T-helper 1 cell treated with Interleukin-12 subunit alpha and Interleukin-12 subunit beta and Interleukin-4 antibody, amounts not matched to agents 30 μg/mL and 1 μg/mL, for 36 hours (primary cell): ENCODE data around the gene PKNOX2.

ENCODE experiments used
- H3K27ac Mint-ChIP-seq: one replicate; pipeline ENCODE4 v1.8.0; 2021; ENCODE audit warnings: mild to moderate bottlenecking, mixed read lengths
- H3K27me3 Mint-ChIP-seq: one replicate; pipeline ENCODE4 v1.8.0; 2021; ENCODE audit warnings: low read depth, mixed read lengths
- H3K36me3 Mint-ChIP-seq: one replicate; pipeline ENCODE4 v1.8.0; 2021; ENCODE audit warnings: low read depth, mixed read lengths
- H3K4me1 Mint-ChIP-seq: one replicate; pipeline ENCODE4 v1.8.0; 2021; ENCODE audit warnings: low read depth, mixed read lengths
- H3K4me3 Mint-ChIP-seq: one replicate; pipeline ENCODE4 v1.8.0; 2021; ENCODE audit warnings: mild to moderate bottlenecking, moderate library complexity, mixed read lengths
- H3K9me3 Mint-ChIP-seq: one replicate; pipeline ENCODE4 v1.8.0; 2021; ENCODE audit warnings: mixed read lengths

PKNOX2 gene

GRCh38 chr11:125388611-125389010, 224.1 kb downstream of the PKNOX2 start:
- H3K4me3 Mint-ChIP-seq: no peak overlapping the region
- no peak overlapping the region for H3K27ac Mint-ChIP-seq
- H3K9me3 Mint-ChIP-seq: no peaks in the 10 kb centered on the region
- H3K27me3 Mint-ChIP-seq: peaks cover 8% of the 10 kb centered on the region
- no peaks in the 10 kb centered on the region for H3K4me1 Mint-ChIP-seq
- H3K36me3 Mint-ChIP-seq: no peaks in the 10 kb centered on the region

GRCh38 chr11:125389339-125390166, 225.0 kb downstream of the PKNOX2 start:
- no peaks in the 10 kb centered on the region for H3K4me1 Mint-ChIP-seq
- H3K4me3 Mint-ChIP-seq: no peak overlapping the region
- H3K36me3 Mint-ChIP-seq: no peaks in the 10 kb centered on the region
- no peak overlapping the region for H3K27ac Mint-ChIP-seq
- no peaks in the 10 kb centered on the region for H3K9me3 Mint-ChIP-seq
- peaks cover 8% of the 10 kb centered on the region for H3K27me3 Mint-ChIP-seq

- no peak overlapping the region for H3K27ac Mint-ChIP-seq
- no peaks in the 10 kb centered on the region for H3K9me3 Mint-ChIP-seq
- H3K27me3 Mint-ChIP-seq: peaks cover 16% of the 10 kb centered on the region
- H3K4me1 Mint-ChIP-seq: no peaks in the 10 kb centered on the region
- no peaks in the 10 kb centered on the region for H3K36me3 Mint-ChIP-seq
- no peak overlapping the region for H3K4me3 Mint-ChIP-seq
These were observed 226.4 kb downstream of the PKNOX2 start for GRCh38 chr11:125390946-125391345.

- Mint-ChIP-seq H3K36me3 (no peaks in the 10 kb centered on the region), H3K9me3 (no peaks in the 10 kb centered on the region), H3K27ac (no peak overlapping the region), H3K27me3 (peaks cover 16% of the 10 kb centered on the region), H3K4me3 (no peak overlapping the region), H3K4me1 (no peaks in the 10 kb centered on the region)
These were observed 228.8 kb downstream of the PKNOX2 start for GRCh38 chr11:125393331-125393730.

GRCh38 chr11:125394296-125394695, 229.7 kb downstream of the PKNOX2 start:
- no peaks in the 10 kb centered on the region for H3K9me3 Mint-ChIP-seq
- H3K27me3 Mint-ChIP-seq: peaks cover 16% of the 10 kb centered on the region
- no peaks in the 10 kb centered on the region for H3K36me3 Mint-ChIP-seq
- no peaks in the 10 kb centered on the region for H3K4me1 Mint-ChIP-seq
- H3K27ac Mint-ChIP-seq: no peak overlapping the region
- H3K4me3 Mint-ChIP-seq: no peak overlapping the region

GRCh38 chr11:125397421-125397820, 232.9 kb downstream of the PKNOX2 start:
- Mint-ChIP-seq H3K36me3 (no peaks in the 10 kb centered on the region), H3K4me3 (no peak overlapping the region), H3K27me3 (peaks cover 15% of the 10 kb centered on the region), H3K27ac (no peak overlapping the region), H3K4me1 (no peaks in the 10 kb centered on the region), H3K9me3 (no peaks in the 10 kb centered on the region)

- Mint-ChIP-seq H3K27me3 (peaks cover 24% of the 10 kb centered on the region), H3K4me1 (no peaks in the 10 kb centered on the region), H3K36me3 (no peaks in the 10 kb centered on the region), H3K27ac (no peak overlapping the region), H3K4me3 (no peak overlapping the region), H3K9me3 (no peaks in the 10 kb centered on the region)
These were observed 233.9 kb downstream of the PKNOX2 start for GRCh38 chr11:125398475-125398874.

GRCh38 chr11:125398994-125399640, 234.6 kb downstream of the PKNOX2 start:
- no peaks in the 10 kb centered on the region for H3K4me1 Mint-ChIP-seq
- no peaks in the 10 kb centered on the region for H3K9me3 Mint-ChIP-seq
- peaks cover 27% of the 10 kb centered on the region for H3K27me3 Mint-ChIP-seq
- H3K4me3 Mint-ChIP-seq: no peak overlapping the region
- H3K27ac Mint-ChIP-seq: no peak overlapping the region
- H3K36me3 Mint-ChIP-seq: no peaks in the 10 kb centered on the region

GRCh38 chr11:125399945-125400344, 235.4 kb downstream of the PKNOX2 start:
- Mint-ChIP-seq H3K4me1 (peaks cover 3% of the 10 kb centered on the region), H3K9me3 (no peaks in the 10 kb centered on the region), H3K27ac (no peak overlapping the region), H3K4me3 (no peak overlapping the region), H3K27me3 (peaks cover 33% of the 10 kb centered on the region), H3K36me3 (no peaks in the 10 kb centered on the region)

- no peaks in the 10 kb centered on the region for H3K9me3 Mint-ChIP-seq
- no peaks in the 10 kb centered on the region for H3K36me3 Mint-ChIP-seq
- no peak overlapping the region for H3K4me3 Mint-ChIP-seq
- H3K27ac Mint-ChIP-seq: no peak overlapping the region
- H3K4me1 Mint-ChIP-seq: peaks cover 6% of the 10 kb centered on the region
- H3K27me3 Mint-ChIP-seq: peaks cover 32% of the 10 kb centered on the region
These were observed 236.7 kb downstream of the PKNOX2 start for GRCh38 chr11:125401235-125401634.

GRCh38 chr11:125401746-125402145, 237.2 kb downstream of the PKNOX2 start:
- Mint-ChIP-seq H3K27ac (no peak overlapping the region), H3K9me3 (no peaks in the 10 kb centered on the region), H3K27me3 (peaks cover 32% of the 10 kb centered on the region), H3K4me1 (peaks cover 6% of the 10 kb centered on the region), H3K4me3 (no peak overlapping the region), H3K36me3 (no peaks in the 10 kb centered on the region)

GRCh38 chr11:125402435-125402834, 237.9 kb downstream of the PKNOX2 start:
- Mint-ChIP-seq H3K27ac (no peak overlapping the region), H3K4me3 (no peak overlapping the region), H3K9me3 (no peaks in the 10 kb centered on the region), H3K27me3 (peaks cover 37% of the 10 kb centered on the region), H3K4me1 (peaks cover 6% of the 10 kb centered on the region), H3K36me3 (no peaks in the 10 kb centered on the region)

- Mint-ChIP-seq H3K36me3 (no peaks in the 10 kb centered on the region), H3K27ac (no peak overlapping the region), H3K4me1 (peaks cover 6% of the 10 kb centered on the region), H3K4me3 (no peak overlapping the region), H3K27me3 (peaks cover 43% of the 10 kb centered on the region), H3K9me3 (no peaks in the 10 kb centered on the region)
These were observed 239.7 kb downstream of the PKNOX2 start for GRCh38 chr11:125404157-125404810.

GRCh38 chr11:125404811-125405790, 240.6 kb downstream of the PKNOX2 start:
- Mint-ChIP-seq H3K4me1 (peaks cover 6% of the 10 kb centered on the region), H3K27me3 (peaks cover 46% of the 10 kb centered on the region), H3K9me3 (no peaks in the 10 kb centered on the region), H3K27ac (no peak overlapping the region), H3K36me3 (no peaks in the 10 kb centered on the region), H3K4me3 (no peak overlapping the region)
